ENCODE measurements around the gene UACA.
"Not testable (repeated sequence)": the region's sequence is repeated elsewhere in the genome, so short reads cannot be mapped to it uniquely, and the experiment has no call there.

The UACA gene

GRCh38 chr15:70663069-70663468, 100.3 kb downstream of the UACA start:
- not testable (repeated sequence) for DNase-seq

GRCh38 chr15:70659662-70660061, 103.7 kb downstream of the UACA start:
- no peak for DNase-seq

- DNase-seq: no peak
Measured at GRCh38 chr15:70658641-70659040, 104.7 kb downstream of the UACA start.

GRCh38 chr15:70653426-70653825, 109.9 kb downstream of the UACA start:
- no peak for DNase-seq

GRCh38 chr15:70652341-70652740, 111.0 kb downstream of the UACA start:
- no peak for DNase-seq

GRCh38 chr15:70651303-70651845, 112.0 kb downstream of the UACA start:
- no peak for DNase-seq

GRCh38 chr15:70650567-70651302, 112.6 kb downstream of the UACA start:
- DNase-seq: no peak

- no peak for DNase-seq
Measured at GRCh38 chr15:70647396-70647795, 116.0 kb downstream of the UACA start.

GRCh38 chr15:70646169-70646568, 117.2 kb downstream of the UACA start:
- no peak for DNase-seq

GRCh38 chr15:70643783-70644125, 119.6 kb downstream of the UACA start:
- DNase-seq: no peak

- no peak for DNase-seq
Measured at GRCh38 chr15:70643106-70643782, 120.1 kb downstream of the UACA start.

GRCh38 chr15:70636540-70637165, 126.7 kb downstream of the UACA start:
- no peak for DNase-seq

GRCh38 chr15:70635895-70636294, 127.5 kb downstream of the UACA start:
- no peak for DNase-seq

- no peak for DNase-seq
Measured at GRCh38 chr15:70633991-70634390, 129.4 kb downstream of the UACA start.

- DNase-seq: no peak
Measured at GRCh38 chr15:70633103-70633831, 130.1 kb downstream of the UACA start.

GRCh38 chr15:70632491-70633102, 130.8 kb downstream of the UACA start:
- no peak for DNase-seq

GRCh38 chr15:70632079-70632478, 131.3 kb downstream of the UACA start:
- DNase-seq: no peak

GRCh38 chr15:70629735-70630273, 133.6 kb downstream of the UACA start:
- DNase-seq: no peak

GRCh38 chr15:70628549-70628896, 134.8 kb downstream of the UACA start:
- DNase-seq: no peak

- no peak for DNase-seq
Measured at GRCh38 chr15:70627734-70628548, 135.4 kb downstream of the UACA start.

GRCh38 chr15:70627322-70627721, 136.0 kb downstream of the UACA start:
- DNase-seq: no peak

GRCh38 chr15:70625438-70625837, 137.9 kb downstream of the UACA start:
- DNase-seq: no peak
